K562 (cell line): ENCODE data around the gene NUAK1. TPM values are rescaled to one million over a fixed set of nuclear protein-coding genes. Genes with fewer than 3 reads are reported as not detected.
A peak's percentile ranks its signal among the peaks of the same experiment; 100 is the strongest.

Experiments used
- ATAC-seq: fragments of 200-7000 bp; cut with Tn5 transposase; 3 replicates; pipeline ENCODE4 v1.9.1; 2020; ENCODE audit warnings: moderate library complexity
- BruUV-seq: library from RNA; stranded (reverse); fragments of 400-500 nt; replicated peaks from 2 replicates; lab custom pipeline; 2021; lab: Mats Ljungman, UMichigan
- CTCF ChIA-PET: fragments of 300-600 bp; formaldehyde crosslinking; extraction: SDS; loops from one replicate; lab custom pipeline; 2021; ENCODE audit warnings: low intra/inter-chr PET ratio; lab: Yijun Ruan, JAX
- POLR2A ChIA-PET: fragments of 300-600, 350-650 bp; sonication (Branson Sonifier 250); formaldehyde crosslinking; extraction: SDS; loops from one replicate; lab custom pipeline; 2021; ENCODE audit warnings: antibody characterized with exemption, inconsistent platforms; lab: Yijun Ruan, JAX
- DNase-seq, 4 experiments: peaks; one replicate each; pipeline versions ENCODE4 v3.0.0 to v3.0.0-alpha.2; 2011 to 2018; ENCODE audit warnings: low spot score in 3 of 4, mixed read lengths in 3 of 4; ENCODE audit errors: extremely low read depth in 1 of 4
- FAIRE-seq: peaks from 2 replicates; lab custom pipeline; 2011; peaks lifted over from hg19 to GRCh38; lab: Jason Lieb, UNC
- H2AFZ ChIP-seq: 2 replicates; pipeline ENCODE4 v1.6.0; 2011; ENCODE audit warnings: low read depth, low read length, control low read depth, inconsistent platforms
- H3K27ac ChIP-seq: fragments of 200-600 bp; 3 replicates; pipeline ENCODE4 v1.8.0; 2011; ENCODE audit warnings: low read depth, mild to moderate bottlenecking, control low read depth, inconsistent platforms, low read length, moderate library complexity, mixed read lengths; ENCODE audit errors: extremely low read depth
- H3K27me3 ChIP-seq, 2 experiments: fragments of 300-600 bp in 1 of 2; 2 replicates in 1 of 2; 3 replicates in 1 of 2; pipeline versions ENCODE4 v1.6.0 to v1.8.0; 2011; ENCODE audit warnings: inconsistent platforms in 2 of 2, low read length in 2 of 2, mild to moderate bottlenecking in 1 of 2, mixed read lengths in 1 of 2, moderate library complexity in 1 of 2; ENCODE audit not compliant: control insufficient read depth in 2 of 2, insufficient read depth in 2 of 2
- H3K36me3 ChIP-seq: fragments of 300-600 bp; 3 replicates; pipeline ENCODE4 v1.8.0; 2011; ENCODE audit warnings: mild to moderate bottlenecking, low read length, inconsistent platforms; ENCODE audit not compliant: control insufficient read depth, insufficient read depth
- H3K4me1 ChIP-seq, 2 experiments: fragments of 200-600 bp in 1 of 2; replicated peaks in 1 of 2; 2 replicates in 1 of 2; 3 replicates in 1 of 2; pipeline versions ENCODE4 v1.5.1 to v1.8.0; 2011; ENCODE audit warnings: inconsistent platforms in 2 of 2, low read length in 2 of 2, mild to moderate bottlenecking in 1 of 2, mixed read lengths in 1 of 2, moderate library complexity in 1 of 2; ENCODE audit not compliant: control insufficient read depth in 2 of 2, insufficient read depth in 2 of 2
- H3K4me2 ChIP-seq: 2 replicates; pipeline ENCODE4 v1.6.1; 2011; ENCODE audit warnings: low read length, control low read depth, inconsistent platforms, mixed read lengths; ENCODE audit not compliant: insufficient read depth
- H3K4me3 ChIP-seq: fragments of 200-600 bp; sonication (generic), shearing (Covaris generic); 2 replicates; pipeline ENCODE4 v1.5.1; 2016; ENCODE audit warnings: control low read depth, inconsistent platforms
- H3K79me2 ChIP-seq: fragments of 200-600 bp; 3 replicates; pipeline ENCODE4 v1.8.0; 2011; ENCODE audit warnings: low read length, inconsistent platforms; ENCODE audit not compliant: control insufficient read depth, insufficient read depth
- H3K9ac ChIP-seq, 2 experiments: 2 replicates each; pipeline versions ENCODE4 v1.6.0 to v1.6.1; 2011; ENCODE audit warnings: low read depth in 2 of 2, low read length in 2 of 2, control low read depth in 1 of 2, inconsistent platforms in 1 of 2, mild to moderate bottlenecking in 1 of 2, mixed read lengths in 1 of 2; ENCODE audit not compliant: insufficient read depth in 1 of 2
- H3K9me1 ChIP-seq: one replicate; pipeline ENCODE4 v1.6.0; 2011; ENCODE audit warnings: inconsistent platforms, mild to moderate bottlenecking, low read length, moderate library complexity; ENCODE audit not compliant: control insufficient read depth, insufficient read depth
- H3K9me3 ChIP-seq: replicated peaks from 2 replicates; pipeline ENCODE4 v1.5.1; 2011; ENCODE audit warnings: low read depth, low read length, inconsistent platforms; ENCODE audit not compliant: control insufficient read depth, insufficient read depth
- H4K20me1 ChIP-seq: replicated peaks from 2 replicates; pipeline ENCODE4 v1.6.1; 2011; ENCODE audit warnings: low read length, inconsistent platforms, mixed read lengths; ENCODE audit not compliant: control insufficient read depth, insufficient read depth
- ATF7 ChIP-seq: fragments of 450-650 bp; IDR thresholded peaks from 2 replicates; pipeline ENCODE4 v1.7.1; 2014; ENCODE audit warnings: mild to moderate bottlenecking, moderate library complexity
- COPS2 ChIP-seq: fragments of 450-650 bp; conservative IDR thresholded peaks from 2 replicates; pipeline ENCODE4 v1.6.1; 2016; ENCODE audit warnings: mild to moderate bottlenecking, moderate library complexity
- DIDO1 ChIP-seq: fragments of 450-650 bp; IDR thresholded peaks from 2 replicates; pipeline ENCODE4 v1.6.1; 2016; ENCODE audit warnings: low read depth, missing biosample characterization, missing genetic modification characterization
- FOXJ2 ChIP-seq: fragments of 200-800 bp; sonication (Bioruptor generic); IDR thresholded peaks from 2 replicates; pipeline ENCODE4 v1.6.1; 2016; ENCODE audit warnings: missing genetic modification characterization, missing compliant biosample characterization
- KAT7 ChIP-seq: sonication (generic); formaldehyde crosslinking; IDR thresholded peaks from 2 replicates; pipeline ENCODE4 v1.8.0; 2022; ENCODE audit warnings: missing genetic modification reagents, mild to moderate bottlenecking, borderline replicate concordance
- NCOA6 ChIP-seq: fragments of 450-650 bp; IDR thresholded peaks from 2 replicates; pipeline ENCODE4 v1.6.1; 2017; ENCODE audit warnings: mild to moderate bottlenecking
- NR3C1 ChIP-seq: sonication (generic); formaldehyde crosslinking; IDR thresholded peaks from 2 replicates; pipeline ENCODE4 v1.8.1; 2022; ENCODE audit warnings: missing genetic modification reagents
- TARDBP ChIP-seq: fragments of 450-650 bp; IDR thresholded peaks from 2 replicates; pipeline ENCODE4 v1.6.1; 2016
- ZBTB8A ChIP-seq: fragments of 450-650 bp; IDR thresholded peaks from 2 replicates; pipeline ENCODE4 v1.6.1; 2018; ENCODE audit warnings: mild to moderate bottlenecking, moderate library complexity; ENCODE audit not compliant: partially characterized antibody
- ZKSCAN1 ChIP-seq: fragments of 150-350 bp; IDR thresholded peaks from 2 replicates; pipeline ENCODE4 v1.6.1; 2016; ENCODE audit warnings: low read depth, low read length
- ZNF253 ChIP-seq: fragments of 250-450 bp; sonication (Bioruptor Pico); conservative IDR thresholded peaks from 2 replicates; pipeline ENCODE4 v1.6.1; 2021; ENCODE audit warnings: mild to moderate bottlenecking
- ZNF41 ChIP-seq: fragments of 250-450 bp; sonication (Bioruptor Pico); conservative IDR thresholded peaks from 2 replicates; pipeline ENCODE4 v1.4.0; 2020; ENCODE audit warnings: mild to moderate bottlenecking
- ZNF695 ChIP-seq: fragments of 450-650 bp; formaldehyde crosslinking; IDR thresholded peaks from 2 replicates; pipeline ENCODE4 v1.4.0; 2020; ENCODE audit warnings: mild to moderate bottlenecking, moderate library complexity
- WGBS: fragments of 100-300 bp; shearing (Covaris generic); methylation state at CpG from one replicate; pipeline ENCODE4 v1.1.6; 2016; ENCODE audit warnings: low coverage, mixed read lengths; ENCODE audit not compliant: insufficient coverage; ENCODE audit errors: missing lambda C conversion rate; 5-methylcytosine and 5-hydroxymethylcytosine counted together
- in situ Hi-C: fragments of 300-500 bp; cut with MboI; formaldehyde crosslinking; loops from 4 replicates; pipeline ENCODE4 v1.15.0; 2018; ENCODE audit warnings: inconsistent platforms, mixed read lengths
- intact Hi-C: fragments of 100-400 bp; cut with micrococcal nuclease; formaldehyde crosslinking; loops from 2 replicates; pipeline ENCODE4 v1.14.2; 2022
- polyA plus RNA-seq, 8 experiments: library from polyadenylated mRNA; depleted of rRNA in 4 of 8; stranded (reverse) in 5 of 8; unstranded in 3 of 8; fragments of >200 nt; fragmentation: Nextera tagmentation in 2 of 8; fragmentation: Illumina TruSeq in 1 of 8; extraction: Ambion mirVana in 2 of 8; extraction: Trizol in 1 of 8; gene quantifications; 2 replicates each; pipeline versions ENCODE4 v1.2.1 to v1.2.3, GENCODE V29; 2011 to 2014; ENCODE audit warnings: inconsistent platforms in 1 of 8, missing spikeins in 1 of 8
- total RNA-seq, 7 experiments: library from RNA; depleted of rRNA in 6 of 7; stranded (reverse); fragments of >200 nt in 6 of 7; fragmentation: Illumina TruSeq in 2 of 7; extraction: Trizol in 2 of 7; gene quantifications; 2 replicates each; pipeline versions ENCODE4 v1.2.1 to v1.2.3, GENCODE V29; 2011 to 2021; ENCODE audit warnings: low replicate concordance in 1 of 7
- TF ChIP-seq, protein P1 (sequence below): sonication (generic); formaldehyde crosslinking; IDR thresholded peaks from 2 replicates; pipeline ENCODE4 v1.8.0; 2022; ENCODE audit warnings: mild to moderate bottlenecking, missing genetic modification reagents
- TF ChIP-seq, protein P2 (sequence below), 2 experiments: fragments of 450-650 bp in 1 of 2; IDR thresholded peaks; 2 replicates each; pipeline ENCODE4 v1.6.1; 2011 to 2017; ENCODE audit warnings: low read depth in 2 of 2, antibody characterized with exemption in 1 of 2, borderline replicate concordance in 1 of 2, low read length in 1 of 2, mild to moderate bottlenecking in 1 of 2, mixed read lengths in 1 of 2; ENCODE audit not compliant: control insufficient read depth in 1 of 2

Gene NUAK1
- total and polyA plus RNA-seq, 9 of the 15 experiments (the other 6 are each of a cell fraction or from before 2014, with no cell fraction given), result 0.02 TPM; not detected in 8

DNA sequence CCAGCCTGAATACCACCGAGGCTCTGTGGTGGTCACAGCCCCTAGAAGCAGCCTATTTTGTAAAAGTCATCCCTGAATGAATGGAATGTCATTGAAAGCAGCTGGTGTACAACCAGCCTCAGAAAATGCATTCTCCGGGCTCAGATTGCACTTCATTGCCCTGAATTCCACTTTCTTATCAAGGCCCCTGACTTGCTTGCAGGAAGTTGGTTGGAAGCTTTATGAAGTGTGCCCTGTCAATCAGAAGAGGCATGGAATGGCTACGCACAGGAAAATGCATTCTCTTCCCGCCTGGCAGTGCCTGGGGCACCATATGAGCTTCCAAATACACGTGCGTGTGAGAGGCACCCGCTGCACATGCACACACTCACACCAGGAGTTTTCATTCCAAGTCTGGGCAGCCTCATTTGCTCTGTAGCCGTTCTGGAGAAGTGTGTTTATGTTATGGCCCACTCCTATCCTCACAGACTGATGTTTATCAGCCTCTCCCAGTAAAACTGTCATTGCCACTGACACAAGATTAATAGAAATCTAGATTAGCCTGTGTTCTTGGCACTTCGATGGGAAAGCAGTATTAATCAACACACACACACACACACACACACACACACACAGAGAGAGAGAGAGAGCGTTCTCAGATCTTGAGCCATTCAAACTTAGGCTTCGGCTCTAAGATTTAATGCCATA, 63.9 kb downstream of the NUAK1 start (continued):
- TF ChIP-seq DIDO1, result no peak
- TF ChIP-seq FOXJ2 (tag), result peak; percentile 65; the same call in 1 of the 2 replicates

DNA sequence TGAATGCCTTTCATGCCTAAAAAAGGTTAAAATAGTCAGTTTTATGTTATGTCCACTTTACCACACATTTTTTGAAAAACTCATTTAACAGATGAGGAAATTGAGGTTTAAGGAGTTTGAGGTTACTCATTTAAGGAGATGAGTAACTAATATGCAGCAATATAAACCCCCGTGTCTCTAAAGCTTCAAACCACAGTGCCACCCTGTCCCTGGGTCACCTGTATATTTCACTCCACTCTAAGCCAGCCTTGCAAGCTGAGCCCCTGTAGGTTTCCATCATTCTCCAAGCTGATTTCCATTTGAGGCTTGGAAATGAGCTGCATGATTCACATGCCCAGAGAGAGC, 64.4 kb downstream of the NUAK1 start:
- Histone ChIP-seq H2AFZ (no peak overlapping the region), H3K9me3 (no peaks in the 10 kb centered on the region), H3K27ac (no peak overlapping the region), H3K36me3 (no peaks in the 10 kb centered on the region), H3K27me3 (peaks cover 0 to 23% of the 10 kb centered on the region in 2 experiments; a peak in 2 of 5 replicates), H4K20me1 (peaks cover 7% of the 10 kb centered on the region; the same call in 1 of the 2 replicates), H3K9ac (no peak overlapping the region), H3K4me1 (no peaks in the 10 kb centered on the region), H3K4me3 (no peak overlapping the region), H3K4me2 (no peak overlapping the region), H3K9me1 (no peaks in the 10 kb centered on the region), H3K79me2 (no peaks in the 10 kb centered on the region)
- WGBS, result 0% methylated on average over 1 of the region's 1 CpG
- FAIRE-seq, result no peak
- ATAC-seq, result no peak
- intact Hi-C loops (no loop called here), in situ Hi-C loops (no loop called here)
- DNase-seq, result no peak
- CTCF ChIA-PET, result no interaction called here
- no TSS peak for BruUV-seq
- POLR2A ChIA-PET, result no interaction called here
- TF ChIP-seq COPS2 (no peak), NCOA6 (no peak), ATF7 (no peak), ZNF41 (no peak), ZNF253 (CRISPR knock-in tag) (no peak), KAT7 (CRISPR knock-in tag) (no peak), ZKSCAN1 (no peak), ZBTB8A (no peak), ZNF695 (CRISPR knock-in tag) (no peak), NR3C1 (CRISPR knock-in tag) (no peak), TARDBP (no peak)
- TF ChIP-seq, protein P1, sequence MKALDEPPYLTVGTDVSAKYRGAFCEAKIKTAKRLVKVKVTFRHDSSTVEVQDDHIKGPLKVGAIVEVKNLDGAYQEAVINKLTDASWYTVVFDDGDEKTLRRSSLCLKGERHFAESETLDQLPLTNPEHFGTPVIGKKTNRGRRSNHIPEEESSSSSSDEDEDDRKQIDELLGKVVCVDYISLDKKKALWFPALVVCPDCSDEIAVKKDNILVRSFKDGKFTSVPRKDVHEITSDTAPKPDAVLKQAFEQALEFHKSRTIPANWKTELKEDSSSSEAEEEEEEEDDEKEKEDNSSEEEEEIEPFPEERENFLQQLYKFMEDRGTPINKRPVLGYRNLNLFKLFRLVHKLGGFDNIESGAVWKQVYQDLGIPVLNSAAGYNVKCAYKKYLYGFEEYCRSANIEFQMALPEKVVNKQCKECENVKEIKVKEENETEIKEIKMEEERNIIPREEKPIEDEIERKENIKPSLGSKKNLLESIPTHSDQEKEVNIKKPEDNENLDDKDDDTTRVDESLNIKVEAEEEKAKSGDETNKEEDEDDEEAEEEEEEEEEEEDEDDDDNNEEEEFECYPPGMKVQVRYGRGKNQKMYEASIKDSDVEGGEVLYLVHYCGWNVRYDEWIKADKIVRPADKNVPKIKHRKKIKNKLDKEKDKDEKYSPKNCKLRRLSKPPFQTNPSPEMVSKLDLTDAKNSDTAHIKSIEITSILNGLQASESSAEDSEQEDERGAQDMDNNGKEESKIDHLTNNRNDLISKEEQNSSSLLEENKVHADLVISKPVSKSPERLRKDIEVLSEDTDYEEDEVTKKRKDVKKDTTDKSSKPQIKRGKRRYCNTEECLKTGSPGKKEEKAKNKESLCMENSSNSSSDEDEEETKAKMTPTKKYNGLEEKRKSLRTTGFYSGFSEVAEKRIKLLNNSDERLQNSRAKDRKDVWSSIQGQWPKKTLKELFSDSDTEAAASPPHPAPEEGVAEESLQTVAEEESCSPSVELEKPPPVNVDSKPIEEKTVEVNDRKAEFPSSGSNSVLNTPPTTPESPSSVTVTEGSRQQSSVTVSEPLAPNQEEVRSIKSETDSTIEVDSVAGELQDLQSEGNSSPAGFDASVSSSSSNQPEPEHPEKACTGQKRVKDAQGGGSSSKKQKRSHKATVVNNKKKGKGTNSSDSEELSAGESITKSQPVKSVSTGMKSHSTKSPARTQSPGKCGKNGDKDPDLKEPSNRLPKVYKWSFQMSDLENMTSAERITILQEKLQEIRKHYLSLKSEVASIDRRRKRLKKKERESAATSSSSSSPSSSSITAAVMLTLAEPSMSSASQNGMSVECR (CRISPR knock-in tag), result no peak
- TF ChIP-seq, protein P2, sequence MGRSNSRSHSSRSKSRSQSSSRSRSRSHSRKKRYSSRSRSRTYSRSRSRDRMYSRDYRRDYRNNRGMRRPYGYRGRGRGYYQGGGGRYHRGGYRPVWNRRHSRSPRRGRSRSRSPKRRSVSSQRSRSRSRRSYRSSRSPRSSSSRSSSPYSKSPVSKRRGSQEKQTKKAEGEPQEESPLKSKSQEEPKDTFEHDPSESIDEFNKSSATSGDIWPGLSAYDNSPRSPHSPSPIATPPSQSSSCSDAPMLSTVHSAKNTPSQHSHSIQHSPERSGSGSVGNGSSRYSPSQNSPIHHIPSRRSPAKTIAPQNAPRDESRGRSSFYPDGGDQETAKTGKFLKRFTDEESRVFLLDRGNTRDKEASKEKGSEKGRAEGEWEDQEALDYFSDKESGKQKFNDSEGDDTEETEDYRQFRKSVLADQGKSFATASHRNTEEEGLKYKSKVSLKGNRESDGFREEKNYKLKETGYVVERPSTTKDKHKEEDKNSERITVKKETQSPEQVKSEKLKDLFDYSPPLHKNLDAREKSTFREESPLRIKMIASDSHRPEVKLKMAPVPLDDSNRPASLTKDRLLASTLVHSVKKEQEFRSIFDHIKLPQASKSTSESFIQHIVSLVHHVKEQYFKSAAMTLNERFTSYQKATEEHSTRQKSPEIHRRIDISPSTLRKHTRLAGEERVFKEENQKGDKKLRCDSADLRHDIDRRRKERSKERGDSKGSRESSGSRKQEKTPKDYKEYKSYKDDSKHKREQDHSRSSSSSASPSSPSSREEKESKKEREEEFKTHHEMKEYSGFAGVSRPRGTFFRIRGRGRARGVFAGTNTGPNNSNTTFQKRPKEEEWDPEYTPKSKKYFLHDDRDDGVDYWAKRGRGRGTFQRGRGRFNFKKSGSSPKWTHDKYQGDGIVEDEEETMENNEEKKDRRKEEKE (IDR thresholded peaks at IDR 0.05; ENCODE audit: borderline replicate concordance in 1 of 2, control insufficient read depth in 1 of 2, low read depth in 2 of 2, low read length in 1 of 2), result no peak
